DMS53 treated with DMSO at 0.1 percent for 48 hours (cell line): ENCODE measurements around the gene METTL17.
"Not testable (repeated sequence)": the region's sequence is repeated elsewhere in the genome, so short reads cannot be mapped to it uniquely, and the experiment has no call there.

Experiments
- DNase-seq: peaks from one replicate; lab custom pipeline; 2025; ENCODE audit not compliant: unreplicated experiment; lab: John Stamatoyannopoulos, UW

The METTL17 gene

DNA sequence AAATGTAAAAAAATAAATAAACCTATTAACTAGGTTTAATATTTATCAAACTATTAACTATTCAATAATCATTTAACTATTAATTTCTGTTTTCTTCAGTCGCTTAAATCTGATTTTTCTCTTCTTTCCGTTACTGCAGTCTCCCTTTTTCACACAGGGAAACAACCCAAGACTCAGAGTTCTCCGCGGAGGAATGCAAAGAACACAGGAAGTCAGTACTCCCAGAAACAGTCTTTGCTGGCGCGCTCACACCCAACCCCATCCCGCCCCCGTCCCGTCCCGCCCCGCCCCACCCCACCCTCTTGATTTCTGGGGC is 351 bp upstream of the METTL17 start:
- DNase-seq, result no peak

DNA sequence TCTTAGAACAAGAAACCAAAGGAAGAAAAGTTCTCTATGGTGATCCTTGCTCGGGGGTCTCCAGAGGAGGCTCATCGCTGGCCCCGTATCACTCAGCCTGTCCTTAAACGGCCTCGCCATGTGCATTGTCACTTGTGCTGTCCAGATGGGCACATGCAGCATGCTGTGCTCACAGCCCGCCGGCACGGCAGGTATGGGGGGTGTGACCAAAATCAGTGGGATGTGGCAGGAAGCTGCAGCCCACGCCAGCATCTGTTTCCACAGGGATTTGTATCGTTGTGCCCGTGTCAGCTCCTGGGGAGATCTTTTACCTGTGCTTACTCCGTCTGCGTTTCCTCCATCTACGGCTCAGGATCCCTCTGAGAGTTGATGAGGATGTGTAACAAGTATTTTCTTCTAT is 6.7 kb downstream of the METTL17 start:
- no peak for DNase-seq

DNA sequence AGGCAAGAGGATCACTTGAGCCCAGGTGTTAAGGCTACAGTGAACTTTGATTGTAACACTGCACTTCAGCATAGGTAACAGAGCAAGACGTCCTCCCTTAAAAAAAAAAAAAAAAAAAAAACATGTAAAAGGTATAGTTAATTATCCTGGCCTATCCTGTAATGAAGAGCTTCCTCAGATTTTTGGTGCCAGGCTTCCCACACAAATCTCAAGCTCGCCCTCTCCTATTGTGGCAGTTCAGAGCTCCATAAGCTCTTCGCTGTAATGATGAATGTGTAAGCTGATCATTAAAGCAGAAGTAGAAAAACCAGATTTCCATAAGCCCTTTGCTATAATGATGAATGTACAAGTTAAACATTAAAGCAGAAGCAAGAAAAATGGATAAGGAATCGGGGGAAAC is 7.3 kb downstream of the METTL17 start:
- no peak for DNase-seq

DNA sequence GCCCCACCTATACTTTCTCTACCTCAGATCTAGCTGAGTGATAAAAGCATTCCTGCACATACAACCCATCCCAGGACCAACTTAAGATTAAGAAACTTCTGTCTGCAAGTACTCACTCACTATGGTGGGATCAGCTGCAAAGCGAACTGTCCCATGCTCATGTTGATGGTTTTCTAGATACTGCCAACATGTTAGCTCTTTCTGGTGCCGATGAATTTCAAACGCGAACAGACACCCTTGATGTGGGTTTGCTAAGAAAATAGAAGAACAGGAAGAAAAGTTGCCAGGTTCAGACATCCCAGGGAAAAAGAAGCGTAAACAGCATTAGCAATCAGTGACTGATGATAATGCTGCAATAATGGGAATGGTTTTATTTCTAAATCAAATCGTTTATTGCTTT is 7.8 kb downstream of the METTL17 start:
- no peak for DNase-seq

- no peak for DNase-seq
These were observed 8.4 kb downstream of the METTL17 start for GRCh38 chr14:20998139-20998538.

DNA sequence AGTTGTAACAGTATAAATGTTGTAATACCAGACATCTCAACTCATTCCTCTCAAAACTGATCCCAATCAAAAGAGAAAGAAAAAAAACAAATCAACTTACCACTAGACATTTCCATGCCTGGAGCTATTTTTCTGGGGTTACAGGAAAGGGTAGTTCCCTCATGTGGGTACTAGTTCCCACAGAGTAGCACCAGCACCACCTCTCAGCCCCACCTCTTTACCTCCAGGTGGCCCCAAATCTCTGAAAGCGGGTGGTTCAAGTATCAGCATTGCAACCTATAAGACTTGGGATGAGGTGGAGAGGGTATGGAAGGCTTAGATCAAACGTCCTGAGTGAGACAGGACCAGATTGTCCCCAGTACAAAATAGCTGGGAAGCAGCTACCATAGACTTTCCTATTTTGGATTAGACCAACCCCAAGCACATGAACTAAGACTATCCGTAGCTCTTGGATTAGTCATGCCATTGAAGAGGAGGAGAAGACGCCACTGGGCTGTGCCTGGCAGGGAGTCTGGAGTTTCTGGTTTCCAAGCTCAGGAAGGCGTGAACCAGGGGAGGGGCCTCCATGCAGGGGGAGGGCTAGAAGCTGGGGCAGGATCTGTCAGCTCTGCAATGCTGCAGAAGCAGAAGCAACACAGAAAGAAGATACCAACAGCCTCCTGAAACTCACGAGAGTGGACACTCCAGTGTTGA is 9.0 kb downstream of the METTL17 start, which contains the start of gene SLC39A2:
Gene SLC39A2 (plus strand): TSS at position 620 of the 693 bp plus-strand sequence. CDS start 154 bp downstream, outside the sequence.
- no peak for DNase-seq

DNA sequence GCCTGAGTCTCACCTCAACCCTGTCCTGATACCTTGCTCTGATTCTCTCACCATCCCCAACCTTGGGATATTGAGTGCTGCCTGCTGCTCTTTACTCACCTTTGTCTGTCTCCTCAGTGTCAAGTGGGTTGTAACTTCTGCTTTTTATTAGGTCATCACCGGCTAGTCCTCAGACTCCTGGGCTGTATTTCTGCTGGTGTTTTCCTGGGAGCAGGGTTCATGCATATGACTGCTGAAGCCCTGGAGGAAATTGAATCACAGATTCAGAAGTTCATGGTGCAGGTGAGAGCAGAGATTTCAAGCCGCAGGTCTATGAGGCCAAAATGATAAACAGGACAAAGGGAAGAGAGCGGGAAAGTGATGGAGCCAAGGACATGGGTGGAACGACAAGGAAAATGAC is 9.8 kb downstream of the METTL17 start:
- no peak for DNase-seq

GRCh38 chr14:21001218-21001617 is 11.4 kb downstream of the METTL17 start:
- no peak for DNase-seq

GRCh38 chr14:21003788-21004346 is 14.1 kb downstream of the METTL17 start:
- DNase-seq, result no peak

DNA sequence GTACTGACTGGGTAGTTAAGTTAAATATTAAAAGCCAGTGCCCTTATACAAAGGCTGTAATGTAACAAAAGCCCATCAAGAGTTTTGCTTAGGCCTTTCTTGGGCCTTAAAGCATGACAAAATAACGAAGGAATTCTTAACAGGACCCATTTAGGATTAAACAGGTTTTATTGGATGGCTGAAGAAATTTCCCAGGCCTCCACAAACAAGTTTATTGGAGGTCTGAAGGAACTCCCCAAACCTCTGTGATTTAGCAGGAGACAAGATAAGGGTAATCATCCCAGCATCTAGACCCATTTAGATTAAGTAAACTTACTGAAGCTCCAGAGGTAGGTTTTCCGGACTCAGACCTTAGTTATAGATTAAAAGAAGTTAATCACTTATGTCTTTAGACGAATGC is 19.9 kb downstream of the METTL17 start:
- not testable (repeated sequence) for DNase-seq

- DNase-seq, result no peak
These were observed 21.4 kb downstream of the METTL17 start for GRCh38 chr14:21011136-21011535.

DNA sequence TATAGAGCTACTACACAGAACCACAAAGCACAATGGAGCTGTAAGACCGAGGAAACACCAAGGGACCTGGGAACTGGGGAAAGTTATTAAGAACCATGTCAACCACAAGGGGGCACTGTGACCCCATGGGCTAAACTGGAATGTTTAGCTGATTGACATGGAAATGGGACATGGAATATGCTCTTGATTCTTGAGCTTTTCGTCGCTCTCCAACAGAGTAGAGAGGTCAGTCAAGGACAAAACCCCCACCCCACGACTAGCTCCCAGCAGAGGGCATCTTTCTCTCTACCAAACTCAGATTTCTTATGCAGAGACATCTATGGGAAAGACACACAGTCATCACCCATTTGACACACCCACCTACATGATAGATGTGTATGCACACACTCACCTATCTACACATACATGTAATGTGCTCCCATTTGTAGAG is 25.0 kb downstream of the METTL17 start:
- peak; percentile 35 for DNase-seq

- DNase-seq, result no peak
These were observed 25.5 kb downstream of the METTL17 start for GRCh38 chr14:21015312-21015711.

DNA sequence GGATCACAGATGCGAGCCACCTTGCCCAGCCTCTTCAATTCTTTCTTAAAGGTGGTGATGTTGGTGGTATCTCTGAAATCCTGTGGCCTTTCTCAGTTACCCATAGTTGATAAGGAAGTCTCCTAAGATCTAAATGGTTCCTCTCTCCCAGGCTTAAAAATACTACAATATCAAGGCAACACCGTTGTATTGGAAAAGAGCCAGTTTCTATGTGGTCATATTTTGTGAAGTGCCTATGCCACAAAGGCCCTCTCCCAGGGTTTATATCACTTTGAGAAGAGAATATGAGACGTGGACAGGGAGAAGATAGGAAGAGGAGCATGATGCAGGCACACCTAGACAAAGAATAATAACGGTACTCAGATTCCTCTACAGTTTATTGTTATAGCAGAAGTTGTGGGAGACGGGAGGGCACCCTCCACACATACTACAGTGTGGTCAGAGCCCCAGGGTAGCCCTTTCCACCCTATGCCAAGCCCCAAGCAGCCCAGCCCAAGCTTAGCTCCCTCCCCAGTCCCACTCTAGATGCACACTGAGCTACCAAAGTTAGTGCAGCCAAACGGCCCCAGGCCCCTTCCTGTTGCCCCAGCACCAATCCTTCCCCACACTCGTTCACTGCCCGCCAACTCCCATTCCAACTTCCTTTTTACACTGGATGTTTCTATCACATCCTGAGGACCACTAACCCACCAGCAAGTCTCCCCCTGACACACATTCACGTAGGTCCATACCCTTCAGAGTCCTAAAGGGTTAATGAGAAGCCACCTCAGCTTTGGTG is 26.8 kb downstream of the METTL17 start:
- no peak for DNase-seq

- no peak for DNase-seq
These were observed 27.9 kb downstream of the METTL17 start for GRCh38 chr14:21017528-21018245.

- DNase-seq, result no peak
These were observed 28.5 kb downstream of the METTL17 start for GRCh38 chr14:21018286-21018685.

DNA sequence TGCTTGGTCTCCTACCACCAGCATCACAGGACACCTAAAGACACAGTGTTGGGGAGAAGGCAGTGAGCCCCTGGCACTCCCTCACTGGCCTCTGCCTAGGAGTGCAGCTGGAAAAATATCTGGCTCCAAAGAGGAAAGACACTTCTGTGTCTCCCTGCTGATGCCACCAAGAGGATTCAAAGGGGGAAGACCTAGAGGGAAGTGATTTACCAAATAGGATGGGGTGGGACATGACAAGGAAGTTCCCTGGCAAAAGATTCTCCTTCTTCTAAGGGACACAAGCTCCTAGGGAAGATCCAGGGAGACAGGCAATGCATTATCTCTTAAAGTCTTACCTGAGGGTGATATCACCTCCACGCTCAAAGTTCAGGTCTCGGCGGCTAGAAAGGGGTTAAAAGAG is 29.0 kb downstream of the METTL17 start:
- DNase-seq, result no peak

GRCh38 chr14:21019366-21019765 is 29.6 kb downstream of the METTL17 start:
- DNase-seq, result no peak

DNA sequence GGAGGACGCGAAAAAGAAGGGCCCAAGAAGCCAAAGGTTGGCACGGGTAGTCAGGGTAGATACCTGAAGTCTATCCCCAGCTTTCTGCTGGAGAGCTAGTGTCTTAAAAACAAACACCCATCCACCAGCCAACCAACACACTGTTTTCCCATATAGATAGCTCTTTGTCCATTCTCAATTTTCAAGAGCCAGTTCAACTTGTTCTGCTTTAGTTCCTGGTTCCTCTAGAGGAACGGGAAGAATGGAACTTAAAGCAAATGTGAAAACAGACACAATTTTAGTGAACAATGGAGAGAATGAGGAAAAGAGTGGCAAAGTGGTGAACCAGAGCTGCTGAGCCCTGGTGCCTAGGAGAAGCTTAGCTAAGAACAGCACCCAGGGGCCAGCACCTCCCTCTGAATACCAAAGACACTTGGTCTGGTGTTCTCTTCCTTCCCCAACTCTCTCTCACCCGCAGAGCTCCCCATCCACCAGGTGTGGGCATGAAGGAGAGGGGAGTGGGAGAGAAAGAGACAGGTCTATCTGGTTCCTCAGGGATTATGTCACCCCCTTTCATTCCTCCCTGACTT is 31.3 kb downstream of the METTL17 start:
- DNase-seq, result no peak

DNA sequence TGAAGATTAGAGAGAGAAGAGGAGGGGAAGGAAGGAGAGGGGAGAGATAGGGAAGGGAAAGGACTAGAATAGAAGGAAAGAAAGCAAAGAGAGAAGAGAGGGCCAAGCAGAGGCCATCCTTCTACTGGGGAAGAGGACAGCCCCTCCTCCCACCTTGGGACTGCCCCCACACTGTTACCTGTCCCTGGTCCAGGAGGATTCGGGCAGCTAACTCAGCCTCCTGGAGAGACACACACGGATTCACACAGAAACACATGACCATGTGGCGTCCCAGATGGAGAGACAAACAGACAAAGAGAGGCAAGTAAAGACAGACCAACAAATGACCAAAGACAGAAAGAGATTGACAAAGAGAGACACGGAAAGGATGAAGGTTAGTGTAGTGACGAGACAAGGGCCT is 32.9 kb downstream of the METTL17 start:
- no peak for DNase-seq

- DNase-seq, result no peak
These were observed 33.4 kb downstream of the METTL17 start for GRCh38 chr14:21023174-21023573.
